ENCODE measurements around the gene WNT7B.

DNA sequence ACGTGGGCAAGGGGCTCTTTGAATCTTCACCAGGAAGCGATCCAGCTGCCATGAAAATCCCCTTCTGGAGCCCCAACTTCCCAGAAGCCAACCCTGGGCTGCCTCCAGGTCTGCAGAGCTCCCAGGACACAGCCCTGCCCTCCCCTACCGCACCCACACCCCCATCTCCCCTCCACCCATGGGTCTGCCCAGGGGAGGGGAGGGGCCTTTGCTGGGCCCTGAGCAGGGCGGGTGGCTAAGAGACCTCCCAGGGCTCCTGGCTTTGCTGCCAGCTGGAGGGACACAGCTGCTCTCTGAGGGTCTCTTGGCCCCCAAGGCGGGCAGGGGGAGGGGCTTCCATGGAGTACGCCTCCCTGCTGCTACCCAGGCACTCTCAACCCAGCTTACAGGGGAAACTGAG is 64.1 kb downstream of the WNT7B start:
- TF ChIP-seq POLR2A (IDR thresholded peaks at IDR 0.05; ENCODE audit: low read length) (no peak), GATA1 (IDR thresholded peaks at IDR 0.05; ENCODE audit: low read depth, low read length) (no peak)
